Suppressor macrophage treated with lipopolysaccharide for 4 hours (primary cell): ENCODE measurements around the gene PIGS.
A peak's percentile ranks its signal among the peaks of the same experiment; 100 is the strongest.

Source experiments
- DNase-seq: peaks from one replicate; pipeline ENCODE4 v3.0.0-alpha.2; 2020

PIGS gene

DNA sequence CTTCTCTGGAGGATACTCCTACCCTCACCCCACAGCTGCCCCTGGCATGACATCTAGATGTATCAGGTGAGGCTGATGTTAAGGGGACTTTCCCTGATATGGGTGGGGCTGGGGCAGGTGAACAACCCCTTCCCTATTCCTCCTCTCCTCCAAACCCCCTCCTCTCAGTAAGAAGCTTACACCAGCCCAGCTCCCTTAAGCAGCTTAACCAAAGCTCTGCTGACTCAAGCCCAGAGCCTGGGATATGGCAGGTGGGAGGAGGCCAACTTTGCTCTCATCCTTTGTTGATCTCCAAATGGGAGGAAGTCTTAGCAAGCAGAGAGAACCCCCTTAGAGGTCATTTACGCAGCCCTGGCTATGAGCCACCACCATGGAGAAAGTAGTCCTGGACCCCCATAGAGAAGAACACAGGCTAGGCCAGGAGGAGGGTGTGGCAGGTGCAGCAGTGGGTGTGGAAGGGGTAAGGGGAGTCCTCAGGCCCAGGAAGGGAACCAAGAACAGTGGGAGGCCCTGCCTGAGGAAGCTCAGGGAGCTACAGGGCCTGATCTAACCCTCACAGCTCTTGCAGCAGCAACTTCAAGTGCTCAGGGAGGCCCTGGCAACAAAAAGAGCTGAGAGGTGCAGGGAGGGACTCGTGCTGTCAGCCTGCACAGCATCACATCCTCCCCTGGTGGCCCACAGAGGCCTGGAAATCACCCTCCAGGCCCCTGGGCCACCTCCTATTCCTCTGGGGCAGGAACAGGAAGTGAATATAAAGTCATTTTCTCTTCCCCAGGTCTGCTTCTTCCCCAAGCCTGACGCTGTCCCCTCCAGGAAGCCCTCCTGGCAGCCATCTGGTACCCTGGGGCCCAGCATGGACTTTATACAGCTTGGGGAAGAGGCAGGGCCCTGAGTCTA lies 21.8 kb downstream of the PIGS start:
- DNase-seq: peak; percentile 81

DNA sequence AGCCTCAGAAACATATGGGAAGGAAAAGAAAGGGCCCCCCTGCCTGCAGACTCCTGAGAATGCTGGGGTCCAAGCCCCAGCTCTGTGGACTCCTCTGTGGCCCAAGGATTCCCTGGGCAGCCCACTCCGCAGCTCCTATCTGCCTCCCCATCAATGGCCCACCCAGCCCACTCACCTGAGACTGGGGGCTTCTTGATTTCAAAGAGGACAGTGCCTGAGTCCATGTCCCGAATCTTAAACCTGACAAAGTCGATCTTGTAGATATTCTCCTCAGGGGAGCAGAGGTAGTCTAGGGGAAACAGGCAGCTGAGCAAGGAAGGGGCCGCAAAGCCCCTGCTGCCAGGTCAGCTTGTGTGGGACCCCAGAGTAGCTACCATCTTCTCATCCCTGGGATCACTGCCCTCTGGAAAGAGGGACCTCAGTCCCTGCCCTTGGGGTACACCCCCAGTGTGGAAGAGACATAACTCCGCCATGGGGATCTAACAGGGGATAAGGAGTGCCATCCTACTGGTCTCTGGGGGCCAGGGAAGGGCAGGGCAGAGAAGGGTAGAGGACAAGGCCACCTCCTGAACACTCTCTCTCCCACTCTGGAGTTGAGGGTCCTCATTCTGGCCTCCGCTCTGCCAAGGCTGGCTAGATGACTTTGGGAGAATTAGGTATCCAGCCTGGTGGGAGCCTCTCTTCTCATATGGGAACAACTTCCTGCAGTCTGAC lies 22.8 kb downstream of the PIGS start:
- DNase-seq: no peak

DNA sequence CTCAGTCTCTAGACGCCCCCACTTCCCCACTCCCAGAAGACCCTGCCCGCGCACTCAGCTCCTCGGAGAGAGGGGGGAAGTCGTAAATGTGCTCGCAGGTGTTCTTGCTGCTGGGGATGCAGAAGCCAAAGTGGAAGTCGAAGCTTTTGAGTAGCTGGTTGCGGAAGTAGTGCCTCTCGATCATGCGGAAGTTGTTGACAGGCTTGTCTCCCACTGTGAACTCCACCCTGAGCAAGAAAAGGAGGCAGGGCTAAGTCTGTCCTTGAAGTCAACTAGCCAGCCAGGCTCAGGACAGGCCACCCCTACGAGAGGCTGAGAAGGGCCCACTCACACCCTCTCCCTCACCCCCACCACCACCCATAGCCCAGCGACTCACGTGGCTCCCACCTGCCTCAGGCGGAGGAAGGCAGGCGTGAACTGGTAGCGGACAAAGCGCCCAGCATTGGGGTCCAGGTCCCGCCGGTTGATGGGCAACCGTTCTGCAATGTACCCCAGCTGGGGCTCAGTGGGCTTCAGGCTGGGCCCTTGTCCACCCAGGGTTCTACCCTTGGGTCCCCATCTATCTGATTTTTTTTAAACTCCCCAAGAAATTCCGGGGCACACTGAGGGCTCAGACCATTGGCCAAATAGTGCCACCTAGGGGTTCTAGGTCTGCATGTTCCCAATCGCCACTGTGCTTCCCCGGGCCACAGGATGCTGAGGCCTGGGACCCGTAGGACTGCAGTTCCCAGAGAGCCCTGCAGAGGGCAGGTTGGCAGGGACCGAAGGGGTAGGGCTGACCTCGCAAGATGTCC lies 23.5 kb downstream of the PIGS start:
- DNase-seq: peak; percentile 79

DNA sequence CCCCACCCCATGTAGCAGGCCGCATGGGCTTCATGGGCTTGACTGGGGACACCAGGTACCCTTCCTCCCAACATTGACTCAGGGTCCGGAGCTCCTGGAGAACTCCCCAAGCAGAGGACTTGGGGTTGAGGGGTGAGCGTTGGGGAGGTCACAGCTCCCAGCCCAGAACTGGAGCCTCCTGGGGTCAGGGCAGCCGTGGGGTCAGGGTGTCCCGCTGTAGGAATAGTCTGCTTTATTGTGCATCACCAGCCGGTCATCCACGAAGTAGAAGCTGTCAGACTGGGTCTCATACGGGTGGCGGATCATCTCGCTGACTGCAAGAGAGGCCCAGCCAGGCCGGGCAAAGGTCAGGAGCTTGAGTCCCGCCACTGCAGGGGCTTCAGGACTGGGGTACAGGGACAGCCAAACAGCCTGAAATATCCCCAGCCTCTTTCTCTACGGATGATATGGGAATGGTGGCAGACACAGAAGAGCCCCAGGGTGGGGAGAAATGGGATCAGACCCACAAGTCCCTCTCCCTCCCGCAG lies 24.2 kb downstream of the PIGS start:
- DNase-seq: no peak

DNA sequence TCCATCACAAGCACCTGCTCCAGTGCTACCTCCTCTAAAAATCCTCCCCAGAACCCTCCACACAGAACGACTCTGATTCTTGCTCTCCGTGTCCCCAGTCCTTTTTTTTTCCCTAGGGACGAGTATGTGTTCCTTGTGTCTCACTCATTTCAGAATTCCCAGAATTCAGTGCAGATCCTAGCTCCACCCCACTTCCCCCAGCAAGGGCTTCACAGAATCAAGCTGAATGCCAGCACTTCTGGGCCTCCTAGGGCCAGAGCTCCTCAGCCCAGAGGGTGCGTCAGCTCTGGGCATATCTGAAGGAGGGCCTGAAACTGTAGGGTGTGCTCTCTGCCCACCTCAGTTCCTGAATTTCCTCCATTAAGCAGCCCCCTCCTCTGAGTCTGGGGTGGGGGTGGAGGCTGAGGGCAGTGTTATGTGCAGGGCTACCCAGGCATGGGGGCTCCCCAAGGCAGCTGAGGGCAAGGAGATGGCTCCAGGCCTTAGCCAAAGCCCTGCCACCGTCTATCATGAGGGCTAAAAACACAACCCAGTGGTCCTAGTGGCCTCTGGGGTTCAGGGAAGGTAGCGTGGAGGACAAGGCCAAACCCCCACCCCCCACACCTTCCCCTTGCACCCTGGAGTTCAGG lies 25.4 kb downstream of the PIGS start:
- DNase-seq: no peak

DNA sequence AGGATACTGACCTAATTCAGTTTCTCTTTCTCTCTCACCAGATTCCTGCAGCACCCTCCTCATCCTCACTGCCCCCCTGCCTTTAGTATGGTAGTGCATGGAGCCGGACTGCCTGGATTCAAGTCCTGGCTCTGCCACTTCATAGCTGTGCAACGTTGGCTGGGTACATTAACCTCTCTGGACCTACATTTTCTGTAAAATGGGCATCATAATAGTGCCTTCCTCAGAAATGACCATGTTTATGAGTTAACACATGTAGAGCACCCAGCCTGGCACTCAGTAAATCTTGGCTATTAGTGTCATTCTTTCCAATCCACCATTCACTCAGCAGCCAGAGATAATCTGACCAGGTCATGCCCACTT lies 26.2 kb downstream of the PIGS start:
- DNase-seq: no peak

DNA sequence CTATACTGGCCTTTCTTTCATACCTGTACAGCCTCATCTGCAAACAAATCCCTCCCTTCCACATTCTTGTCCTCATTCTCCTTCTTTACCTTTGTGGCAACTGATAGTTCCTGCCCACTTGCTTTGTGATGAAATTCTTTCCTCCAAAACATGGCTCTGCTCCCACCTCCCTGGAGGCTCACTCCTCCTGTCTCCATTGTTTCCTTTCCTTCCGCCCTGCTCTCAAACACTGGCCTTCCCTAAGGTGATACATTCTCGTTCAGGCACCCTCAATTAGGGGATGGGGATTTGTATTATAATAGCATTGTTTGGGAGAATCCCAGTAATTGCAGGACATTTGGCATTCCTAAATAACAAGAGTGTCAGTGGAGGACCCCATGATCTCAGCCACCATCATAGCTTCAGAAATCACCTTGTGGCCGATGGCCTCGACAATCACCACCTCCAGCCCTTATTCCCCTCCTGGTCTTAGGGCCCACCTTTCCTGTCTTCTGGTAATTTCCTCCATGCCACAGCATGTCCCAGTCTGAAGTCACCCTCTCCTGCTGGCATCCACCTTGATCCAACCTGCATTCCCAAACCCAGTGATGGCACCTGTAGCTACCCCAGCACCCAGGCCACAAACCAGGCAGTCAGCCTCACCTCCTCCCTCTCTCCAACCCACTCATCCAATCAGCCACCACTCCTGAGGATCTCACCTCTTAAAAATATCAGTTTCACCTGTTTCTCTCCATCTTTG lies 26.8 kb downstream of the PIGS start:
- no peak for DNase-seq

DNA sequence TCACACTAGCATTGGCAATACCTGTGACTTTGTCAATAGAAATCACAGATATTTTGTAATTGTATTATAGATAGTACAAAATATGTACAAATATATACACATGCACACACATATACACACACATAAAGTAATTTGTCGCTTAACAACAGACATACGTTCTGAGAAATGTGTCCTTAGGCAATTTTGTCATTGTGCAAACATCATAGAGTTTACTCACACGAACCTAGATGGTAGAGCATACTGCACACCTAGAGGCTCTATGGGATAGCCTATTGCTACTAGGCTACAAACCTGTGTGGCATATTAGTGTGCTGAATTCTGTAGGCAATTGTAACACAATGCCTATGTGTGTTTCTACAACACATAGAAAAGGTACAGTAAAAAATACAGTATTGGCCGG lies 29.9 kb downstream of the PIGS start:
- DNase-seq: no peak

DNA sequence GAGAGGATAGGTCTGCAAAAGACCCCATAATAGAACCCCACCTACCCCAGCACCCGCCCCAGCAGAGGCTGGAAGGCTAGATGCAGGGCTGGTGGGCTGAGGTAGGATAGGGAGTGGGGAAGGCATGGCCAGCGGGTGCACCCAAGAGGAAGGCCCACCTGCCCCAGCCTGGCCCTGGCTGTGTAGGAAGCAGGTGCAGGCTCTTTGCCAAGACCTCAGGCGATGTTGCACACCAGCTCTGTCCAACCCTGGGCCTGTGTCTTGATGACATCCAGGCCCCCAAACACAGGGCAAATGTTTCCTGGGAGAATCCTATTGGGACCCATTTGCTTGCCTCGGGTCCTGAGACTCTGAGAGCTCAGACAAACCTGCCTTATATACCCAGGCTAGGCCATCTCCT lies 31.1 kb downstream of the PIGS start:
- no peak for DNase-seq

DNA sequence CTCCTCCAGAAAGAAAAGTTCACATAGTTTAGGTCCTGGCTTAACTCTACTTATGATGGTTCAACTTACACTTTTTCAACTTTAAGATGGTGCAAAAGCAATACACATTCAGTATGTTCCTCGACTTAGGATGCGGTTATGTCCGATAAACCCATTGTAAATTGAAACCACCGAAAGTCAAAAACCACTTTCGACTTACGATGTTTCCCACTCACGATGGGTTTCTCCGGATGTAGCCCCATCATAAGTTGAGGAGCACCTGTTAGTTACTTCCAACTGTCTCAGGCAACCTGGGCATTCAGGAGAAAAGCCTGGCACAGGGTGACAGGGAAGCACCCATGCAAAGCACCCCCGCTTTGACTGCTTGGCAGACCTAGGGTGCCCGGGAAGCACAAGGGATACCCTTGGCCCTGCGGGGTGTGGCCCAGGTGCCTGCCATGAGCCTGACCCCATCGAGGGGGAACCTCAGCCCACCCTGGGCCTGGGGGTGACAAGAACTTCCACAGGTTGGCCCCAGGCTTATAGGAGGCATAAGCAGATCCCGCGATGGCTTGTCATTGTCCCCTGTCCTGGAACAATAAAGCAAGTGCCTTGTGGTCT lies 32.9 kb downstream of the PIGS start:
- DNase-seq: no peak

DNA sequence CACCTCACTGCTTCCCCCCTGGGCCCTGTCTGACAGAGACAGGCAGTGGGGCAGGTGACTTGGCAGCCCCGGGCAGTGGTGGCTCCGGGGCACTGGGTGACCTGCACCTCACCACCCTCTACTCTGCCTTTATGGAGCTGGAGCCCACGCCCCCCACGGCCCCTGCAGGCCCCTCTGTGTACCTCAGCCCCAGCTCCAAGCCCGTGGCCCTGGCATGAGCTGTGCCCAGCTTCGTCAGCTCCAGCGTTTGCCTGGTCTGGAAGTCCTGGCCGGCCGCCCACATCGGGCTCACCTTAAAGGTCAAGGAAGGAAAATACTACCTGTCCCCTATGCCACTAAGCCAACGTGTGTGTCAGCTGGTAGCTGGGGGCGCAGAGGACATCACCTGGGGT lies 34.1 kb downstream of the PIGS start:
- no peak for DNase-seq

DNA sequence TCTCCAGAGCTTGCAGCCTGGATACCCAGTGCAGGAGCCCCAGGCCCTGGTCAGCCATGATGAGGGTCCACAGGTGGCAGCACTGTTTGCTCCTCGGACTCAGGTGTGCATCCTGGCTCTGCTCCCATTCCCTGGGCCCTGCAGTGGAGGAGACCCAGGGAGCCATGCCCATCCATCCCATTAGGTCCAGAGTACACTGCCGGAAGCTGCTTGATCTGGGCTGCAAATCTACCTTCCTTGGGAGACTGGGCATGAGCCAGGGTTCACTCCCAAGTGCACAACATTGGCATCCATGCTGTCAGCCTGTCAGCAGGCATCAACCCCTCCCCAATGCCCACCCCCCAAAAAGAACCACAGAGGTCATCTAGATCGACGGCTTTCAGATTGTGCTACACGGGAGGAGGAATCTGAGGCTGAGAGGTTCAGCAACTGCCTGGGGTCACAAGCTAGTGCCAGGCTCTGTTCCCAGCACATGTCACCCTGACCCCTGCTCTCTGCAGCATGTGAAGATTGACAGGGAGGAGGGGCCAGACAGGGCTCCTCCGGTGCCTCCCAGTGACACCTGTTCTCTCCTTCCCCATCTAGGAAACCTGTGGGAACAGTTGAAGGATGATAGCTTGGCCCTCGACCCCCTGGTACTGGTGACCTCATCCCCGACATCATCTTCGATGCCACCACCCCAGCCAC lies 34.6 kb downstream of the PIGS start:
- DNase-seq: no peak

DNA sequence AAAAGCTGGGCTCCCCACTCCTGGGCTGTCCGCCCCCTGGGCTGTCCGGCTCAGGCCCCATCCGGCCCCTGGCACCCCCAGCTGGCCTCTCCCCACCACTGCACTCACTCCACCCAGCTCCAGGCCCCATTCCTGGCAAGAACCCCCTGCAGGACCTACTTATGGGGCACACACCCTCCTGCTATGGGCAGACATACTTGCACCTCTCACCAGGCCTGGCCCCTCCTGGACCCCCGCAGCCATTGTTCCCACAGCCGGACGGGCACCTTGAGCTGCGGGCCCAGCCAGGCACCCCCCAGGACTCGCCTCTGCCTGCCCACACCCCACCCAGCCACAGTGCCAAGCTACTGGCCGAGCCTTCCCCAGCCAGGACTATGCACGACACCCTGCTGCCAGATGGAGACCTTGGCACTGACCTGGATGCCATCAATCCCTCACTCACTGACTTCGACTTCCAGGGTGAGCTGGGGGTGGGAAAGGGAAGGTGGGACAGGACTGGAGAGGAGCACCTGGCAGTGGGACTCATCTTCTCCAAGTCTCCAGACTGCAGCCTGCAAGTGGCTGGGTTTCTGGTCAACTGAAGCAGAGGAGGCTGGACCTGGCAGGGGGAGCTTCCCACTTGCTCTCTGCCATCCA lies 36.5 kb downstream of the PIGS start:
- DNase-seq: no peak

DNA sequence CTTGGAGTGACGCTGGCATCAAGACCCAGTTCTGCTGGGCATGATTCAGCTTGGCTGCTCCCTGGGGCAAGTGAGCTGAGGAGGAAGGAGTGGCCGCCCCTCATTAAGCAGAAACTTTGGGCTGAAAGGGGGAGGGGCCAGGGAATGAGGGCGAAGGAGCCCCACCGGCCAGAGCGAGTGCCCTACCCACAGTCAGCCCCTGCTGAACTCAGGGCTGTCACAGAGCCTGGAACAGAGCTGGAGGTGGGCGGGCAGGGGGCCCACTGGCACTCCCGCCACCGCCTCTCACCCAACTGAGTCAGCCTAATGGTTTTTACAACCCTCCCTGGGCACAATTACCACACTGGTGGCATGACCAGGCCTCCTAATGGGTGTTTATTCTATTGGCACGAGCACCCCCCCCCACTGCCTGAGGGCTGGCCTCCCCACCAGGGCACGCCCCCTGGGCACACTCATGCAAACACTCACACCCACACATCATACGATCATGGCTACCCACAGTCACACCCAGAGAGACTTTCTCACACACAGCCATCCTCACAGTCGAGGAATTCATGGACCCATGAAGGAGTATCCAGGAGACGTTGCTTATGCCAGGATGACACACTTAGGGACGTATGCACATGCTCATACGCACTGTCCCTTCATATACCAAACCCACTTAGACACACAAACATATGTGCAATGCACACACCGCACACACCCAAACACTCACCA lies 38.1 kb downstream of the PIGS start:
- DNase-seq: no peak

DNA sequence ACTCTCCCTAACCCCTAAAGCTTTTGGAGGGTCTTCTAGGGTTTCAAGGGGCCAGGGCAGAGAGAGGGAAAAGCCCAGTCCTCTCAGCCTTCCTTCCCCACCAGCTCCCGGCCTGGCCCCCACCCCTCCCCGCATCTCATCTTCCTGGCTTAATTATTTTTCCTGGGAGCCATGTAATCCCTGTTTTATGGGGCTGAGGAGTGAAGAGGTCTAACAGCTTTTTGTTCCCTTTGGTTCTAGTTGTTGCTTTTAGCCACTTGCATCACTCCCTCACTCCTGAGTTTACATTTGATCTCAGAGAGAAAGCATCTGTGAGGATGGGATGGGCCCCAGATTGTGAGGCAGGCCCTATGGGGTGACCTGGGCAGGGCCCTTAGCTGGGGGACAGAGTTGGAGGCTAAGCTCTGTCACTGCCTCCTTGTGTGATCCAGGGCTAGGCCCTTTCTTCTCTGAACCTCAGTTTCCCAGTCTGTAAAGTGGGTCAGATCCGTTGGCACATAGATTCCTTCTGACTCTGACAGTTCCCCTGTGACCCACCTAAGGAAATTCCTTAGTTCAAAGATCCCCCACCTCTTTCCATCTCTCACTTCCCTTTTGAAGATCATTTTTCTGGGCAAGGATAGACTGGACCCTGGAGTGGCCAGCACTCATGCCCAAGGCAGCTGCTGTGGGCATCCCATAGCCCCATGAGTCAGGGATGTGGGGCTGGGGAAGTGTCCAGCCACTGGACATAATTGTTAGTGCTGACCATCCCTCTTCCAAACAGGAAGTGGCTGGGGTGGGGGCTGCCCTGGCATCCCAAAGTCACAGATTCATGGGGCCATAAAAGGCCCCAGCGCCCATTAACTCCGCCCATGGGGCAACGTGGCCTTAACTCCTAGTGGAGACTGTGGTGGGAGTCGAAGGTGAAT lies 39.0 kb downstream of the PIGS start:
- DNase-seq: no peak

DNA sequence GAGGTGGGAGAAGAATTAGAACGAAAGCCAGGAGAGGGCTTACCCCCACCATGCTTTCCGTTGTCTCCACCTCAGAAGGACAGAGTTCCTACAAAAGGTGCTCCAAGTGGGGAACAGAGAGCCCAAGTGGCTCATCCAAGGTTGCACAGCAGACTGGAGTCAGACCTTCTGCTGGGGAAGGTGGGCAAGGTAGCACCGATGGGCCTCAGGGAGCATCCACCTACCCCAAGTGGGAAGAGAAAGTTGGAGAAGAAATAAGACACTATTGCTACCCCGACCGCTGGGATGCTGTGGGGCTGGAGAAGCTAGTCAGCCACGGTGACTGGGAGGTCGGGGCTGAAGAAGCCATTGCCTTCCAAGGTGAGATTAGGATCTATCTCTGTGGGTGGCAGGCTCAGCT lies 40.4 kb downstream of the PIGS start:
- DNase-seq: no peak

DNA sequence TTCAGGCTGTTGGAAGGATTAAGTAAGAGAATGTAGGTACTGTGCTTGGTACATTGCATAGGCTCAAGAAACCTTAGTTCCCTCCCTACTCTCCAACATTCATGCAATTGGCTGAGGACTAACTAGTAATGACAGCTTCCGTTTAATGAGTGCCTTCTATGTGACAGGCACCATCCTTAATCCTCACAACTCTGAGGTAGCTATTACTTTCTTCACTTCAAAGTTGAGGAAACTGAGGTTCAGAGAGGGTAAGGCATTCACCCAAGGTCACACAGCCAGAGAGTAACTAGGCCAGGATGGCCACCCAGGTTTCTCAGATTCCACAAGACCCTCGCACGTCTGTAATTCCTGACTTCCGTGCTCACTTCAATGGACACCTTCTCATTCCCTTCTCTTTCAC lies 41.1 kb downstream of the PIGS start:
- DNase-seq: no peak

DNA sequence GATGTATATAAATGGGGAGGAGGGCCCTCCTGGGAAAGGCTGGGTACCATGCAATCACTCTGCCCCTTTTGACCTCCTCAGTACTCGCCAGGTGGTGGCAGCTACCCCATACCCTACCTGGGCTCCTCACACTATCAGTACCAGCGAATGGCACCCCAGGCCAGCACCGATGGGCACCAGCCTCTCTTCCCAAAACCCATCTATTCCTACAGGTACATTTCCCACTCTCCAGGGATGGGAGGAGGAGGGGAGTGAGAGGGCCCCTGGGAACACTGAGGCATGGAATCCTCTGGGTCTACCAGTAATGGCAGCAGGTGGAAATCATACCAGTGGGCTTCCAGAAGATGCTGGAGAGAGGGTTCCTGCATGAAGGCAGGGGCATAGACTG lies 42.3 kb downstream of the PIGS start:
- no peak for DNase-seq
